CD4-positive, alpha-beta T cell treated with Interleukin-2 at 100 ng/mL for 4 hours (primary cell): ENCODE measurements around the gene ZNF428.
"Not testable (repeated sequence)": the region's sequence is repeated elsewhere in the genome, so short reads cannot be mapped to it uniquely, and the experiment has no call there.

ENCODE experiments used
- DNase-seq: peaks from one replicate; pipeline ENCODE4 v3.0.0-alpha.2; 2020; ENCODE audit warnings: low spot score

The ZNF428 gene

GRCh38 chr19:43592800-43593350, 26.6 kb downstream of the ZNF428 start:
- no peak for DNase-seq

- no peak for DNase-seq
Observed at GRCh38 chr19:43591904-43592772, 27.3 kb downstream of the ZNF428 start.

- no peak for DNase-seq
Observed at GRCh38 chr19:43589678-43590077, 29.8 kb downstream of the ZNF428 start.

- no peak for DNase-seq
Observed at GRCh38 chr19:43589277-43589676, 30.2 kb downstream of the ZNF428 start.

- DNase-seq = not testable (repeated sequence)
Observed at GRCh38 chr19:43587029-43587428, 32.4 kb downstream of the ZNF428 start.

- DNase-seq = no peak
Observed at GRCh38 chr19:43586346-43586745, 33.1 kb downstream of the ZNF428 start.

- DNase-seq = no peak
Observed at GRCh38 chr19:43584484-43584883, 34.9 kb downstream of the ZNF428 start.

- DNase-seq = no peak
Observed at GRCh38 chr19:43582495-43582894, 36.9 kb downstream of the ZNF428 start.

GRCh38 chr19:43581467-43581866, 38.0 kb downstream of the ZNF428 start:
- no peak for DNase-seq

- DNase-seq = no peak
Observed at GRCh38 chr19:43578787-43579186, 40.6 kb downstream of the ZNF428 start.

GRCh38 chr19:43575955-43576878, 43.2 kb downstream of the ZNF428 start:
- no peak for DNase-seq

- DNase-seq = peak; percentile 97
Observed at GRCh38 chr19:43575156-43575950, 44.1 kb downstream of the ZNF428 start, which contains the start of the genes PINLYP and XRCC1. Gene PINLYP (plus strand): TSS chr19:43575801. CDS start chr19:43577192, 1,391 bp downstream. Gene XRCC1 (minus strand): TSS chr19:43575527. CDS start chr19:43575458, 69 bp downstream.

- no peak for DNase-seq
Observed at GRCh38 chr19:43574424-43575155, 44.8 kb downstream of the ZNF428 start.

GRCh38 chr19:43572171-43572588, 47.2 kb downstream of the ZNF428 start:
- DNase-seq = no peak

GRCh38 chr19:43570174-43570791, 49.1 kb downstream of the ZNF428 start:
- no peak for DNase-seq

- no peak for DNase-seq
Observed at GRCh38 chr19:43569657-43570056, 49.8 kb downstream of the ZNF428 start.

- no peak for DNase-seq
Observed at GRCh38 chr19:43564800-43565199, 54.6 kb downstream of the ZNF428 start.

GRCh38 chr19:43563816-43564457, 55.5 kb downstream of the ZNF428 start:
- no peak for DNase-seq

- peak; percentile 91 for DNase-seq
Observed at GRCh38 chr19:43562698-43563241, 56.7 kb downstream of the ZNF428 start.
